ENCODE data around the gene PLCD3. TPM values are rescaled to one million over a fixed set of nuclear protein-coding genes. Genes with fewer than 3 reads are reported as not detected.
"Not testable (repeated sequence)": the region's sequence is repeated elsewhere in the genome, so short reads cannot be mapped to it uniquely, and the experiment has no call there.

Gene PLCD3
- total RNA-seq, 1 donor from 2014 or later = 54.0 TPM

GRCh38 chr17:45125509-45125908, 6.8 kb downstream of the PLCD3 start:
- H3K27ac Mint-ChIP-seq = no peak overlapping the region
- no peak for TF ChIP-seq CTCF (IDR thresholded peaks at IDR 0.05; ENCODE audit: unreplicated experiment)
- peaks cover 34% of the 10 kb centered on the region for H3K4me1 Mint-ChIP-seq
- H3K36me3 Mint-ChIP-seq = no peaks in the 10 kb centered on the region
- no peak overlapping the region for H3K4me3 Mint-ChIP-seq
- H3K27me3 Mint-ChIP-seq (ENCODE audit: low read depth) = no peaks in the 10 kb centered on the region
- no peaks in the 10 kb centered on the region for H3K9me3 Mint-ChIP-seq
- DNase-seq (ENCODE audit: low spot score in 2 of 2, unreplicated experiment in 2 of 2) = no peak

GRCh38 chr17:45124797-45125122, 7.6 kb downstream of the PLCD3 start:
- not testable (repeated sequence) for H3K4me3 Mint-ChIP-seq; DNase-seq (ENCODE audit: low spot score in 2 of 2, unreplicated experiment in 2 of 2); H3K36me3 Mint-ChIP-seq; H3K9me3 Mint-ChIP-seq; H3K27me3 Mint-ChIP-seq (ENCODE audit: low read depth)
- Mint-ChIP-seq H3K27ac (peak overlapping the region; percentile 34), H3K4me1 (peaks cover 29% of the 10 kb centered on the region)

GRCh38 chr17:45123930-45124796, 8.2 kb downstream of the PLCD3 start:
- H3K27ac Mint-ChIP-seq = peak overlapping the region; percentile 34
- H3K36me3 Mint-ChIP-seq = no peaks in the 10 kb centered on the region
- no peak for TF ChIP-seq CTCF (IDR thresholded peaks at IDR 0.05; ENCODE audit: unreplicated experiment)
- H3K27me3 Mint-ChIP-seq (ENCODE audit: low read depth) = no peaks in the 10 kb centered on the region
- DNase-seq (ENCODE audit: low spot score in 2 of 2, unreplicated experiment in 2 of 2) = no peak
- no peak overlapping the region for H3K4me3 Mint-ChIP-seq
- H3K9me3 Mint-ChIP-seq = no peaks in the 10 kb centered on the region
- H3K4me1 Mint-ChIP-seq = peaks cover 23% of the 10 kb centered on the region

GRCh38 chr17:45123076-45123770, 9.1 kb downstream of the PLCD3 start:
- DNase-seq (ENCODE audit: low spot score in 2 of 2, unreplicated experiment in 2 of 2) = no peak
- Mint-ChIP-seq H3K36me3 (no peaks in the 10 kb centered on the region), H3K9me3 (no peaks in the 10 kb centered on the region), H3K27me3 (ENCODE audit: low read depth) (no peaks in the 10 kb centered on the region), H3K4me3 (no peak overlapping the region), H3K27ac (no peak overlapping the region), H3K4me1 (peaks cover 18% of the 10 kb centered on the region)
- TF ChIP-seq CTCF (IDR thresholded peaks at IDR 0.05; ENCODE audit: unreplicated experiment) = no peak

- no peak for DNase-seq (ENCODE audit: low spot score in 2 of 2, unreplicated experiment in 2 of 2)
These were observed 11.3 kb downstream of the PLCD3 start for GRCh38 chr17:45121055-45121454.

More at GRCh38 chr17:45121055-45121454, 11.3 kb downstream of the PLCD3 start:
- Mint-ChIP-seq H3K4me3 (no peak overlapping the region), H3K27ac (no peak overlapping the region), H3K9me3 (no peaks in the 10 kb centered on the region), H3K36me3 (peaks cover 7% of the 10 kb centered on the region), H3K4me1 (peaks cover 3% of the 10 kb centered on the region), H3K27me3 (ENCODE audit: low read depth) (no peaks in the 10 kb centered on the region)
- TF ChIP-seq CTCF (IDR thresholded peaks at IDR 0.05; ENCODE audit: unreplicated experiment) = no peak

Data from mesothelial cell of epicardium (in vitro differentiated cells).